PC-9 (cell line): ENCODE data around the gene RBM19. TPM values are rescaled to one million over a fixed set of nuclear protein-coding genes. Genes with fewer than 3 reads are reported as not detected.
A peak's percentile ranks its signal among the peaks of the same experiment; 100 is the strongest.

Experiments
- BruUV-seq: library from RNA; stranded (reverse); fragments of 400-500 nt; replicated peaks from 2 replicates; lab custom pipeline; 2021; lab: Mats Ljungman, UMichigan
- CTCF ChIA-PET: fragments of 300-600 bp; sonication (Branson Sonifier 250); formaldehyde crosslinking; loops from one replicate; lab custom pipeline; 2022; ENCODE audit warnings: antibody characterized with exemption; lab: Charles Lee
- POLR2A ChIA-PET: fragments of 300-600 bp; sonication (Branson Sonifier 250); formaldehyde crosslinking; loops from one replicate; lab custom pipeline; 2022; ENCODE audit warnings: antibody characterized with exemption; ENCODE audit not compliant: unreplicated experiment; lab: Charles Lee
- DNase-seq, 2 experiments: peaks; one replicate each; pipeline versions ENCODE4 v3.0.0 to v3.0.0-alpha.2; 2015 to 2022; ENCODE audit warnings: mixed read lengths in 1 of 2
- H2AFZ ChIP-seq: fragments of 200-600 bp; sonication (generic); 2 replicates; pipeline ENCODE4 v1.8.1; 2017; ENCODE audit warnings: antibody characterized with exemption
- H3F3A ChIP-seq: fragments of 200-600 bp; sonication (generic); 2 replicates; pipeline ENCODE4 v1.8.1; 2017; ENCODE audit warnings: antibody characterized with exemption, mild to moderate bottlenecking, low read depth; ENCODE audit not compliant: insufficient read depth
- H3K27ac ChIP-seq: fragments of 200-600 bp; sonication (generic); 2 replicates; pipeline ENCODE4 v1.6.1; 2016; ENCODE audit warnings: mixed run types
- H3K27me3 ChIP-seq: fragments of 200-600 bp; sonication (generic); 2 replicates; pipeline ENCODE4 v1.6.1; 2016; ENCODE audit warnings: low read depth, mixed run types; ENCODE audit not compliant: insufficient read depth
- H3K36me3 ChIP-seq: fragments of 200-600 bp; sonication (generic); 2 replicates; pipeline ENCODE4 v1.6.1; 2016; ENCODE audit warnings: low read depth, mixed run types
- H3K4me1 ChIP-seq: fragments of 200-600 bp; sonication (generic); replicated peaks from 2 replicates; pipeline ENCODE4 v1.6.1; 2016; ENCODE audit warnings: mixed run types; ENCODE audit not compliant: insufficient read depth
- H3K4me2 ChIP-seq: fragments of 200-600 bp; sonication (generic); 2 replicates; pipeline ENCODE4 v1.6.1; 2017; ENCODE audit warnings: mixed run types
- H3K4me3 ChIP-seq: fragments of 200-600 bp; sonication (generic); 2 replicates; pipeline ENCODE4 v1.6.1; 2016; ENCODE audit warnings: mixed run types
- H3K79me2 ChIP-seq: fragments of 200-600 bp; sonication (generic); 2 replicates; pipeline ENCODE4 v1.6.1; 2017; ENCODE audit warnings: low read depth, mixed run types
- H3K9me2 ChIP-seq: fragments of 200-600 bp; sonication (generic); 2 replicates; pipeline ENCODE4 v1.8.1; 2017; ENCODE audit warnings: mild to moderate bottlenecking; ENCODE audit not compliant: insufficient read depth
- H3K9me3 ChIP-seq: fragments of 200-600 bp; sonication (generic); 2 replicates; pipeline ENCODE4 v1.8.1; 2016; ENCODE audit warnings: low read depth; ENCODE audit not compliant: insufficient read depth
- H4K20me1 ChIP-seq: fragments of 200-600 bp; sonication (generic); 2 replicates; pipeline ENCODE4 v1.8.1; 2017; ENCODE audit not compliant: insufficient read depth
- EZH2 ChIP-seq: fragments of 200-600 bp; sonication (generic); IDR thresholded peaks from 2 replicates; pipeline ENCODE4 v1.8.0; 2017; ENCODE audit warnings: antibody characterized with exemption, low read depth
- intact Hi-C: fragments of 100-400 bp; cut with micrococcal nuclease; formaldehyde crosslinking; loops from one replicate; pipeline ENCODE4 v1.10.0; 2022; ENCODE audit not compliant: unreplicated experiment
- total RNA-seq: library from RNA; stranded (reverse); gene quantifications from 2 replicates; pipeline ENCODE4 v1.2.3, GENCODE V29; 2021
- TF ChIP-seq, protein P1 (sequence below): fragments of 200-600 bp; sonication (generic); conservative IDR thresholded peaks from 2 replicates; pipeline ENCODE4 v1.6.1; 2017; ENCODE audit warnings: mixed run types, antibody characterized with exemption, mild to moderate bottlenecking, moderate library complexity

RBM19 gene
- total RNA-seq, 1 experiment from 2014 or later, result 23.8 TPM

DNA sequence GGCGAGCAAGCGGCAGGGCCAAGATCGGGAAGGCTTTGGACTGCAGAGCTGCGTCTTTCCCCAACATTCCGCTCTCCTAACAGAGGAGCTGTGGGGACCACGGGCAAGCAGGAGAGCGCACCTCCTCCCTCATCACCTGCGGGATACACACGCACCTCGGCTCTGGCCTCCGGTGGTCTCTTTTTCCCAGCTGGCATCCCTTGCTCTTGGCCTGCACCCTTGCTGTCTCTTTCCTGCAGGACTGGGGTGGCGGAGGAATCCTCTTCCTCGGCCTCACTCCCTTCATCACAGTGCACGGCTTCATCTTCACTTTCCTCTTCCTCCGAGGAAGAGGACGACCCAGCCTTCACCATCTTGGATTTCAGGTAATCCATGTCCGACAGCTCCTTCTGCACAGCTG, 8.5 kb downstream of the RBM19 start:
- CTCF ChIA-PET, result no interaction called here

DNA sequence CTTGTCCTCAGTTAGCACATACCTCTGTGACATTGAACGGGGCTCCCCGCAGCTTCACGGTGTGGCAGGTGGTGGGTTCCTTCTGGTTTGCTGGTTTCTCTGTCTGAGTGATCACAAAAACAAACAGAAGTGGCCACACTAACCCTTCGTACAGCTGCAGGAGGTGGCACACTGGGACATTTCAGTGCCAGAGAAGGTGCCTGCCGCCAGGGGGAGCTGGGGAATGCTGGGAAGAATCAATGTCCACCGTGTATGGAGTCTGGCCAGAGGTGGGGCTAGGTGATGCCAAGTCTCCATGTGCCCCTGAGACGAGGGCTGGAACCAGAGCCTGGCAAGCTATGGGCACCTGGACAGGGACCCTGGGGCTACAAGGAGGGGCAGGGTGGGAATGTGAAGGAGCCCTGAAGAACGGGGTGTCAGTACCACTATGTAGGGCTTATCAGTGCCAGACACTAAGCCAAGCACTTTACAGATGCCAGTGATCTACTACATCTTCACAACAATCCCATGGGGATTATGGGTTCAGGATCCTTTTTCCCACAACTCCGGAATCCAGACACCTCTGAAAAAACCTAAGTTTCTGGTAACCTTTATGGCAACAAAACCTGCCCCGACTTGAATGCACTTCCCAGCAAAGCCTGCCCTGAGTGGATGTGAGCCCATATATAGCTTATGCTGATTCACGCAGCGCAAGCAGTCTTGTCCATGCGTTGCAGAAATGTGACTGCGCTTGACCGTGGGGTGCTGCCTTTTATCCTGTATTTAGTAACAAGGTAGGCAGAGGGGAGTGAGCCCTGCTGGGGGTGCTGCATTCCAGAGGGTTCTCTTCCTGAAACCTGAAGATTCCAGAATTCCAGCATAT, 10.8 kb downstream of the RBM19 start:
- H3K27me3 ChIP-seq, result no peaks in the 10 kb centered on the region
- no peak overlapping the region for H2AFZ ChIP-seq
- no peak overlapping the region for H3K4me3 ChIP-seq
- no peaks in the 10 kb centered on the region for H3F3A ChIP-seq
- H3K27ac ChIP-seq, result no peak overlapping the region
- BruUV-seq, result no TSS peak
- no peaks in the 10 kb centered on the region for H3K79me2 ChIP-seq
- no peaks in the 10 kb centered on the region for H3K4me1 ChIP-seq
- H3K36me3 ChIP-seq, result 0 out of 2 replicates have a peak, but pooled peaks cover 4% of the 10 kb centered on the region
- CTCF ChIA-PET, result no interaction called here
- intact Hi-C loops, result no loop called here
- TF ChIP-seq, protein P1, sequence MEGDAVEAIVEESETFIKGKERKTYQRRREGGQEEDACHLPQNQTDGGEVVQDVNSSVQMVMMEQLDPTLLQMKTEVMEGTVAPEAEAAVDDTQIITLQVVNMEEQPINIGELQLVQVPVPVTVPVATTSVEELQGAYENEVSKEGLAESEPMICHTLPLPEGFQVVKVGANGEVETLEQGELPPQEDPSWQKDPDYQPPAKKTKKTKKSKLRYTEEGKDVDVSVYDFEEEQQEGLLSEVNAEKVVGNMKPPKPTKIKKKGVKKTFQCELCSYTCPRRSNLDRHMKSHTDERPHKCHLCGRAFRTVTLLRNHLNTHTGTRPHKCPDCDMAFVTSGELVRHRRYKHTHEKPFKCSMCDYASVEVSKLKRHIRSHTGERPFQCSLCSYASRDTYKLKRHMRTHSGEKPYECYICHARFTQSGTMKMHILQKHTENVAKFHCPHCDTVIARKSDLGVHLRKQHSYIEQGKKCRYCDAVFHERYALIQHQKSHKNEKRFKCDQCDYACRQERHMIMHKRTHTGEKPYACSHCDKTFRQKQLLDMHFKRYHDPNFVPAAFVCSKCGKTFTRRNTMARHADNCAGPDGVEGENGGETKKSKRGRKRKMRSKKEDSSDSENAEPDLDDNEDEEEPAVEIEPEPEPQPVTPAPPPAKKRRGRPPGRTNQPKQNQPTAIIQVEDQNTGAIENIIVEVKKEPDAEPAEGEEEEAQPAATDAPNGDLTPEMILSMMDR, result peak; percentile 74
- TF ChIP-seq EZH2, result no peak
- DNase-seq, result peak in 1 of 2 experiments; percentile 33
- POLR2A ChIA-PET, result no interaction called here
- H3K9me2 ChIP-seq, result no peaks in the 10 kb centered on the region
- no peak overlapping the region for H3K4me2 ChIP-seq
- no peaks in the 10 kb centered on the region for H3K9me3 ChIP-seq
- H4K20me1 ChIP-seq, result no peaks in the 10 kb centered on the region; the same call in none of the 2 replicates

More for the DNA sequence above, 8.5 kb downstream of the RBM19 start:
- H3K27ac ChIP-seq, result no peak overlapping the region
- no peak overlapping the region for H3K4me3 ChIP-seq
- DNase-seq, result no peak
- BruUV-seq, result no TSS peak
- H3K27me3 ChIP-seq, result no peaks in the 10 kb centered on the region
- no peak overlapping the region for H2AFZ ChIP-seq
- POLR2A ChIA-PET, result no interaction called here
- no peaks in the 10 kb centered on the region for H3K9me2 ChIP-seq
- TF ChIP-seq, protein P1, result no peak
- no peaks in the 10 kb centered on the region for H3F3A ChIP-seq
- H3K36me3 ChIP-seq, result 0 out of 2 replicates have a peak, but pooled peaks cover 4% of the 10 kb centered on the region
- intact Hi-C loops, result no loop called here
- H3K4me2 ChIP-seq, result no peak overlapping the region
- no peaks in the 10 kb centered on the region for H3K4me1 ChIP-seq
- no peaks in the 10 kb centered on the region; the same call in 1 of the 2 replicates for H4K20me1 ChIP-seq
- H3K9me3 ChIP-seq, result no peaks in the 10 kb centered on the region
- H3K79me2 ChIP-seq, result no peaks in the 10 kb centered on the region

DNA sequence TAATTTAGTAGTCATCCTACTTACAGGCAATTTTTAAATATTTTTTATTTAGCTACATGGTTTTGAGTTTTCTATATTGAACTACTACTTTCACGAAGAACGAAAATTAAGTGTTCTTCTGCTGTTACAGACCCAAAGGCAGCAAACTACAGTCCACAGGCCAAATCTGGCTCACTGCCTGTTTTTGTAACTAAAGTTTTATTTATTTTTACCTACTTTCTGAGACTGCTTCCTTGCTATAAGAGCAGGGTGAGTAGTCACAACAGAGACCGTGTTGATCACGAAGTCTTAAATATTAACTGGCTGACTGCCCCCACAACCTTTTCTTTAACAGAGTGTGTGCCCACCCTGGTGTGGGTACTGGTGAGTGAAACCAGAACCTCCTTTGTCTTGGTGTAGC, 11.6 kb downstream of the RBM19 start:
- Histone ChIP-seq H3K79me2 (no peaks in the 10 kb centered on the region), H3K4me1 (no peaks in the 10 kb centered on the region), H3F3A (no peaks in the 10 kb centered on the region), H3K4me3 (no peak overlapping the region), H3K27me3 (no peaks in the 10 kb centered on the region), H3K27ac (no peak overlapping the region), H3K9me2 (no peaks in the 10 kb centered on the region), H3K4me2 (no peak overlapping the region), H4K20me1 (no peaks in the 10 kb centered on the region; the same call in none of the 2 replicates), H3K9me3 (no peaks in the 10 kb centered on the region), H2AFZ (no peak overlapping the region), H3K36me3 (0 out of 2 replicates have a peak, but pooled peaks cover 4% of the 10 kb centered on the region)
- POLR2A ChIA-PET, result no interaction called here
- BruUV-seq, result no TSS peak
- CTCF ChIA-PET, result interaction anchor here (0.6 kb wide), 2 partner anchors 19 to 518 kb away, joined by 3 to 4 read pairs; no protein-coding TSS in a partner anchor
- intact Hi-C loops, result no loop called here
- no peak for TF ChIP-seq EZH2
- TF ChIP-seq, protein P1, result no peak
- DNase-seq, result no peak
